Activated B cell treated with CpG ODN at 0.5 μM for 24 hours (primary cell): ENCODE data around the gene MRI1. TPM values are rescaled to one million over a fixed set of nuclear protein-coding genes. Genes with fewer than 3 reads are reported as not detected.
A peak's percentile ranks its signal among the peaks of the same experiment; 100 is the strongest.

ENCODE experiments used
- ATAC-seq: fragments of 200-7000 bp; cut with Tn5 transposase; one replicate; pipeline ENCODE4 v1.10.0; 2021; ENCODE audit warnings: low read depth, mild to moderate bottlenecking, moderate library complexity
- CTCF ChIA-PET: fragments of 350-600 bp; sonication (Branson Sonifier 250); formaldehyde crosslinking; loops from one replicate; lab custom pipeline; 2021; ENCODE audit warnings: antibody characterized with exemption; lab: Charles Lee
- POLR2A ChIA-PET: fragments of 350-600 bp; sonication (Branson Sonifier 250); formaldehyde crosslinking; loops from one replicate; lab custom pipeline; 2021; ENCODE audit warnings: antibody characterized with exemption; lab: Charles Lee
- DNase-seq: peaks from one replicate; pipeline ENCODE4 v3.0.0; 2022
- H3K27ac Mint-ChIP-seq: one replicate; pipeline ENCODE4 v1.8.0; 2020; ENCODE audit warnings: mixed read lengths
- H3K27me3 Mint-ChIP-seq: one replicate; pipeline ENCODE4 v1.8.0; 2021; ENCODE audit warnings: mixed read lengths
- H3K36me3 Mint-ChIP-seq: one replicate; pipeline ENCODE4 v1.8.0; 2021; ENCODE audit warnings: low read depth, mixed read lengths
- H3K4me1 Mint-ChIP-seq: one replicate; pipeline ENCODE4 v1.8.0; 2021; ENCODE audit warnings: mixed read lengths
- H3K4me3 Mint-ChIP-seq: one replicate; pipeline ENCODE4 v1.8.0; 2020; ENCODE audit warnings: mild to moderate bottlenecking, mixed read lengths
- H3K9me3 Mint-ChIP-seq: one replicate; pipeline ENCODE4 v1.8.0; 2020; ENCODE audit warnings: mixed read lengths
- CTCF ChIP-seq: fragments of 200-600 bp; IDR thresholded peaks from one replicate; pipeline ENCODE4 v1.8.0; 2022; ENCODE audit warnings: antibody characterized with exemption, mild to moderate bottlenecking
- intact Hi-C: fragments of 100-400 bp; cut with micrococcal nuclease; formaldehyde crosslinking; loops from one replicate; pipeline ENCODE4 v1.15.1; 2024
- total RNA-seq: library from RNA; stranded (reverse); gene quantifications from 2 replicates; pipeline ENCODE4 v1.2.3, GENCODE V29; 2022

MRI1 gene
- total RNA-seq, 1 donor from 2014 or later: 37.5 TPM

- intact Hi-C loops: no loop called here
- Mint-ChIP-seq H3K9me3 (peaks cover 2% of the 10 kb centered on the region), H3K27ac (no peak overlapping the region), H3K4me1 (peaks cover 2% of the 10 kb centered on the region), H3K4me3 (no peak overlapping the region), H3K27me3 (no peaks in the 10 kb centered on the region), H3K36me3 (peaks cover 10% of the 10 kb centered on the region)
- CTCF ChIA-PET: no interaction called here
- ATAC-seq: peak; percentile 69
- POLR2A ChIA-PET: interaction anchor here (0.5 to 0.9 kb wide), 2 partner anchors 10 to 28 kb away, joined by 3 to 4 read pairs; no protein-coding TSS in a partner anchor
- TF ChIP-seq CTCF: no peak
- DNase-seq: no peak
These were observed 53.5 kb downstream of the MRI1 start for GRCh38 chr19:13817615-13818371.

- TF ChIP-seq CTCF: no peak
These were observed 54.9 kb downstream of the MRI1 start for GRCh38 chr19:13819238-13819637.

GRCh38 chr19:13821292-13821691 is 57.0 kb downstream of the MRI1 start:
- POLR2A ChIA-PET: interaction anchor here (0.7 kb wide), 1 partner anchor 207 kb away, joined by 4 read pairs; no protein-coding TSS in a partner anchor
- Mint-ChIP-seq H3K27me3 (no peaks in the 10 kb centered on the region), H3K27ac (no peak overlapping the region), H3K4me3 (no peak overlapping the region), H3K9me3 (no peaks in the 10 kb centered on the region), H3K4me1 (peaks cover 2% of the 10 kb centered on the region), H3K36me3 (peaks cover 17% of the 10 kb centered on the region)
- DNase-seq: no peak
- no peak for ATAC-seq
- CTCF ChIA-PET: interaction anchor here (1.3 kb wide), 1 partner anchor 41 kb away, joined by 3 read pairs; no protein-coding TSS in a partner anchor
- intact Hi-C loops: no loop called here
- no peak for TF ChIP-seq CTCF

More at GRCh38 chr19:13819238-13819637, 54.9 kb downstream of the MRI1 start:
- no peak for DNase-seq
- Mint-ChIP-seq H3K4me1 (peaks cover 2% of the 10 kb centered on the region), H3K9me3 (no peaks in the 10 kb centered on the region), H3K27ac (no peak overlapping the region), H3K4me3 (no peak overlapping the region), H3K36me3 (peaks cover 13% of the 10 kb centered on the region), H3K27me3 (no peaks in the 10 kb centered on the region)
- intact Hi-C loops: no loop called here
- ChIA-PET POLR2A (no interaction called here), CTCF (no interaction called here)
- no peak for ATAC-seq

GRCh38 chr19:13823256-13823655 is 58.9 kb downstream of the MRI1 start:
- Mint-ChIP-seq H3K4me1 (peaks cover 2% of the 10 kb centered on the region), H3K36me3 (peaks cover 22% of the 10 kb centered on the region), H3K9me3 (no peaks in the 10 kb centered on the region), H3K27me3 (no peaks in the 10 kb centered on the region), H3K4me3 (no peak overlapping the region), H3K27ac (no peak overlapping the region)
- DNase-seq: no peak
- no peak for ATAC-seq
- POLR2A ChIA-PET: interaction anchor here (0.7 kb wide), 1 partner anchor 27 kb away, joined by 12 read pairs; no protein-coding TSS in a partner anchor
- intact Hi-C loops: no loop called here
- TF ChIP-seq CTCF: no peak
- CTCF ChIA-PET: no interaction called here

Other genes starting within 250 kb of the MRI1 start
- 74.9 and 76.1 TPM in 2 replicates for gene C19orf53, start 9.9 kb downstream of the MRI1 start, total RNA-seq
- gene ZSWIM4, start 30.9 kb downstream of the MRI1 start, total RNA-seq: 8.5 and 11.2 TPM in 2 replicates
- gene NANOS3, start 112.6 kb downstream of the MRI1 start, total RNA-seq: not detected in 2 replicates
- gene BRME1, start 141.6 kb downstream of the MRI1 start, total RNA-seq: 1.2 and 2.0 TPM in 2 replicates
- 32.4 and 35.6 TPM in 2 replicates for gene CC2D1A, start 141.7 kb downstream of the MRI1 start, total RNA-seq
- 0.44 TPM in 1 of 2 replicates, not detected in the other for gene PODNL1, start 173.9 kb downstream of the MRI1 start, total RNA-seq
- gene DCAF15, start 188.0 kb downstream of the MRI1 start, total RNA-seq: 71.4 and 83.4 TPM in 2 replicates
- gene RFX1, start 241.8 kb downstream of the MRI1 start, total RNA-seq: 19.0 and 19.9 TPM in 2 replicates